HG03558 (cell line): ENCODE measurements around the gene ADPRHL1.

Source experiments
- ATAC-seq: cut with Tn5 transposase; IDR thresholded peaks from one replicate; pipeline ENCODE4 v1.9.1; 2021; ENCODE audit warnings: moderate number of reproducible peaks; ENCODE audit not compliant: unreplicated experiment; ENCODE audit errors: extremely low read depth

The ADPRHL1 gene

GRCh38 chr13:113358653-113359190 is 94.6 kb downstream of the ADPRHL1 start:
- ATAC-seq, result no peak

GRCh38 chr13:113357529-113357928 is 95.8 kb downstream of the ADPRHL1 start:
- no peak for ATAC-seq

DNA sequence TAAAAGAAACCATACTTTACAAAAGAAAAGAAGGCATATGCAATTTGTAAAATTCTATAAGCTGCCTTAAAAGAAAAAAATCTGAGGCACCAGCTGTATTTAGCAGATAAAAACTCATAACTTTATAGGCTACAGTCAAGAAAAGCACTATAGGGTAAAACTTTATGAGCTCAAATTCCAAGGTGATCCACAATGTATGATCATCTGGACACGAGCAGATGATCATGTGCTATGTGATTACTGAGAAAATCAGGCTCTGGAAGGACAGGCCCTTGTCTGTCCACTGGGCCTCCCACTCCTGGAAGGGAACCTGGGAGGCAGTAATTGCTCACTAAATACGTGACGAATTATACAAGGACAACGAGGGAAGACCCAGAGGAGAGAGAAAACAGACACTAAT is 96.7 kb downstream of the ADPRHL1 start:
- no peak for ATAC-seq

DNA sequence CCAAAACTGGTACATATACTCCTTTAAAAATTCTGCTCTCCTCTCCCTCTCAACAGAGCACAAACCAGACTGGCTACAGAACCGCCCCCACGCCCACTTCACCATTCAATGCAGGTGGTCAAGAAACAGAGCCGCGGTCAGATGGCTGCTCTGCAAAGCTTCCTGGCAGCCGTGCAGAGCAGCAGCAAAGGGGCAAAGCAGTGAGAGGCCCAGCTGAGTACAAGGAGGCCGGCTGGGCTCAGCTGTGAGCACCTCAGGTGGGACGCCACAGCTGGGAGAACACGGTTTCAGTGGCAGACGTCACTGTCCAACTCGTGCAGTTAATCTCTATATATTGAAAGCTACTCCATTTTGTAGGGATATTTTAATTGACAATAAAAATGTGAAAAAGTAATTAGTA is 97.7 kb downstream of the ADPRHL1 start:
- ATAC-seq, result no peak

- ATAC-seq, result no peak
Observed at GRCh38 chr13:113354831-113355610, 98.3 kb downstream of the ADPRHL1 start.

- ATAC-seq, result no peak
Observed at GRCh38 chr13:113353254-113353653, 100.0 kb downstream of the ADPRHL1 start.

DNA sequence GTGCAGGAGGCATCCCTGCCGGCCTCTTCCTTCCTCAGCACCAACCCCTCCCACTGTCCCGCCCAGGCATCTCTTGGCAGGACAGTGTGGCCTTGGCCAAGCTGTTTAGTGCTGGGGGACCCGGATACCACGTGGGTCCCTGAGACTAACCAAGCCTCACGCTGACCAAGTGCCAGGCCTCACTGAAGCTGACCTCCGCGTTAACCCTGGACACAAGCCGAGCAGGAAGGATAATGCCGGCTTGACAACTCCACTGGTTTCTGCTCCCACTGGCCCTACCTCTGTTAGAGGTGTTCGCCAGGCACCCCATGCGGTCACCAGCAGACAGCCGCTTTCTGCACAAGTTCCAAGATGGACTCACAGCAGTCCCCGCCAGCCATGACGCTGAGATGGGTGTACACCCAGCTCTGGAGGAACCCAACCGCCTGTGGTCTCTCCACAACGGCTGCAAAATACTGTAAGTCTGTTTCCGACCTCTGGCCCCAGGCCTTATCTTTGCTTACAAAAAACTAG is 101.7 kb downstream of the ADPRHL1 start:
- no peak for ATAC-seq

GRCh38 chr13:113350938-113351335 is 102.4 kb downstream of the ADPRHL1 start:
- no peak for ATAC-seq

- no peak for ATAC-seq
Observed at GRCh38 chr13:113350065-113350937, 103.0 kb downstream of the ADPRHL1 start.
